Endothelial cell of umbilical vein (primary cell): ENCODE results near the gene KLF5. TPM values are rescaled to one million over a fixed set of nuclear protein-coding genes. Genes with fewer than 3 reads are reported as not detected.

Source experiments
- BruUV-seq: library from RNA; stranded (reverse); fragments of 400-500 nt; replicated peaks from 2 replicates; lab custom pipeline; 2021; lab: Mats Ljungman, UMichigan
- CTCF ChIA-PET: fragments of 300-600, 350-600 bp; sonication (Branson Sonifier 250); formaldehyde crosslinking; loops from one replicate; lab custom pipeline; 2021; ENCODE audit warnings: antibody characterized with exemption, inconsistent platforms; lab: Charles Lee
- POLR2A ChIA-PET: fragments of 300-600, 350-600 bp; sonication (Branson Sonifier 250); formaldehyde crosslinking; loops from one replicate; lab custom pipeline; 2021; ENCODE audit warnings: antibody characterized with exemption, inconsistent platforms; lab: Charles Lee
- DNase-seq: peaks from one replicate; pipeline ENCODE4 v3.0.0-alpha.2; 2011; ENCODE audit warnings: low read depth, low spot score
- FAIRE-seq: peaks from 2 replicates; lab custom pipeline; 2011; peaks lifted over from hg19 to GRCh38; lab: Jason Lieb, UNC
- H2AFZ ChIP-seq: 2 replicates; pipeline ENCODE4 v1.6.0; 2012; ENCODE audit warnings: low read depth, low read length, control low read depth, inconsistent platforms
- H3K27ac ChIP-seq: 2 replicates; pipeline ENCODE4 v1.5.1; 2011; ENCODE audit warnings: low read depth, mild to moderate bottlenecking, control low read depth, low read length, moderate library complexity; ENCODE audit not compliant: insufficient read depth
- H3K27me3 ChIP-seq, 2 experiments: 2 replicates each; pipeline versions ENCODE4 v1.6.0 to v1.6.1; 2011; ENCODE audit warnings: low read length in 2 of 2, mixed read lengths in 1 of 2; ENCODE audit not compliant: control insufficient read depth in 2 of 2, insufficient read depth in 2 of 2
- H3K36me3 ChIP-seq, 2 experiments: 2 replicates in 1 of 2; 3 replicates in 1 of 2; pipeline ENCODE4 v1.5.1; 2011; ENCODE audit warnings: low read length in 2 of 2, mild to moderate bottlenecking in 1 of 2, moderate library complexity in 1 of 2; ENCODE audit not compliant: control insufficient read depth in 2 of 2, insufficient read depth in 2 of 2; ENCODE audit errors: extremely low read depth in 1 of 2
- H3K4me1 ChIP-seq: 3 replicates; pipeline ENCODE4 v1.5.1; 2011; ENCODE audit warnings: mild to moderate bottlenecking, low read length; ENCODE audit not compliant: control insufficient read depth, insufficient read depth; ENCODE audit errors: extremely low read depth
- H3K4me2 ChIP-seq: 2 replicates; pipeline ENCODE4 v1.6.1; 2011; ENCODE audit warnings: low read length, control low read depth, mixed read lengths; ENCODE audit not compliant: insufficient read depth
- H3K4me3 ChIP-seq, 3 experiments: fragments of 200-600 bp in 1 of 3; sonication (generic), shearing (Covaris generic) in 1 of 3; replicated peaks in 1 of 3; 2 replicates each; pipeline ENCODE4 v1.5.1; 2011 to 2016; ENCODE audit warnings: control low read depth in 3 of 3, low read length in 3 of 3, mild to moderate bottlenecking in 2 of 3, inconsistent platforms in 1 of 3, low read depth in 1 of 3, moderate library complexity in 1 of 3; ENCODE audit not compliant: insufficient read depth in 1 of 3
- H3K79me2 ChIP-seq: 2 replicates; pipeline ENCODE4 v1.6.0; 2012; ENCODE audit warnings: low read length, inconsistent platforms; ENCODE audit not compliant: control insufficient read depth, insufficient read depth
- H3K9ac ChIP-seq: replicated peaks from 2 replicates; pipeline ENCODE3; 2011; ENCODE audit warnings: low read length, control low read depth; ENCODE audit not compliant: insufficient read depth; ENCODE audit errors: extremely low read depth
- H3K9me1 ChIP-seq: replicated peaks from 3 replicates; pipeline ENCODE4 v1.6.0; 2011; ENCODE audit warnings: mild to moderate bottlenecking, low read length; ENCODE audit not compliant: control insufficient read depth, insufficient read depth; ENCODE audit errors: extremely low read depth
- H3K9me3 ChIP-seq: replicated peaks from 2 replicates; pipeline ENCODE4 v1.5.1; 2012; ENCODE audit warnings: low read length, inconsistent platforms; ENCODE audit not compliant: control insufficient read depth, insufficient read depth
- H4K20me1 ChIP-seq: replicated peaks from 2 replicates; pipeline ENCODE3; 2011; ENCODE audit warnings: mild to moderate bottlenecking, low read length; ENCODE audit not compliant: control insufficient read depth, insufficient read depth; ENCODE audit errors: extremely low read depth
- EZH2 ChIP-seq: IDR thresholded peaks from 2 replicates; pipeline ENCODE4 v1.6.1; 2012; ENCODE audit warnings: borderline replicate concordance, low read depth, mild to moderate bottlenecking, moderate library complexity, low read length, inconsistent platforms; ENCODE audit not compliant: severe bottlenecking
- FOS ChIP-seq: IDR thresholded peaks from 2 replicates; pipeline ENCODE4 v1.6.1; 2011; ENCODE audit warnings: mild to moderate bottlenecking, low read length, moderate library complexity, borderline replicate concordance; ENCODE audit not compliant: insufficient read depth
- GATA2 ChIP-seq: IDR thresholded peaks from 2 replicates; pipeline ENCODE4 v1.7.0; 2011; ENCODE audit warnings: low read depth, mild to moderate bottlenecking, moderate library complexity, mixed read lengths, low read length; ENCODE audit not compliant: insufficient read length, insufficient read depth
- JUN ChIP-seq: IDR thresholded peaks from 2 replicates; pipeline ENCODE4 v1.6.1; 2011; ENCODE audit warnings: borderline replicate concordance, low read depth; ENCODE audit not compliant: insufficient read length, insufficient read depth
- MYC ChIP-seq: IDR thresholded peaks from one replicate; pipeline ENCODE4 v1.6.1; 2011; ENCODE audit warnings: mild to moderate bottlenecking, low read depth, low read length
- POLR2A ChIP-seq: IDR thresholded peaks from 2 replicates; pipeline ENCODE4 v1.6.1; 2012; ENCODE audit warnings: low read depth, mild to moderate bottlenecking, control low read depth, low read length
- POLR2AphosphoS5 ChIP-seq: IDR thresholded peaks from 2 replicates; pipeline ENCODE4 v1.6.1; 2012; ENCODE audit warnings: low read depth, mild to moderate bottlenecking, control low read depth, low read length, moderate library complexity; ENCODE audit not compliant: insufficient read depth
- dilution Hi-C: fragments of 300-500 bp; cut with MboI; formaldehyde crosslinking; loops from one replicate; pipeline ENCODE4 v1.15.0; 2019; ENCODE audit warnings: low sequenced_read_pairs; ENCODE audit not compliant: extremely low pct_ligation_motif_present
- intact Hi-C: fragments of 100-400 bp; cut with micrococcal nuclease; formaldehyde crosslinking; loops from one replicate; pipeline ENCODE4 v1.10.0; 2022
- polyA plus RNA-seq, 4 experiments: library from polyadenylated mRNA; depleted of rRNA in 3 of 4; stranded (reverse) in 3 of 4; unstranded in 1 of 4; fragments of >200 nt; gene quantifications; 2 replicates each; pipeline versions ENCODE4 v1.2.1 to v1.2.3, GENCODE V29; 2011 to 2012; ENCODE audit warnings: missing spikeins in 1 of 4
- total RNA-seq: library from RNA; stranded (reverse); gene quantifications from 2 replicates; pipeline ENCODE4 v1.2.3, GENCODE V29; 2021
- TF ChIP-seq, protein P1 (sequence below): IDR thresholded peaks from 2 replicates; pipeline ENCODE4 v1.6.1; 2011; ENCODE audit not compliant: insufficient read depth, insufficient read length
- TF ChIP-seq, protein P2 (sequence below), 2 donors: IDR thresholded peaks; 1 replicate in 1 of 2; 2 replicates in 1 of 2; pipeline ENCODE4 v1.5.1; 2011; ENCODE audit warnings: low read length in 2 of 2, mild to moderate bottlenecking in 2 of 2, moderate library complexity in 2 of 2, control low read depth in 1 of 2, inconsistent platforms in 1 of 2, low read depth in 1 of 2; ENCODE audit not compliant: insufficient read depth in 1 of 2; ENCODE audit errors: extremely low read depth in 1 of 2

Gene KLF5
- total and polyA plus RNA-seq, 2 donors (not counting 3 experiments of a cell fraction or from before 2014, with no cell fraction given) = 1.7 to 4.0 TPM

DNA sequence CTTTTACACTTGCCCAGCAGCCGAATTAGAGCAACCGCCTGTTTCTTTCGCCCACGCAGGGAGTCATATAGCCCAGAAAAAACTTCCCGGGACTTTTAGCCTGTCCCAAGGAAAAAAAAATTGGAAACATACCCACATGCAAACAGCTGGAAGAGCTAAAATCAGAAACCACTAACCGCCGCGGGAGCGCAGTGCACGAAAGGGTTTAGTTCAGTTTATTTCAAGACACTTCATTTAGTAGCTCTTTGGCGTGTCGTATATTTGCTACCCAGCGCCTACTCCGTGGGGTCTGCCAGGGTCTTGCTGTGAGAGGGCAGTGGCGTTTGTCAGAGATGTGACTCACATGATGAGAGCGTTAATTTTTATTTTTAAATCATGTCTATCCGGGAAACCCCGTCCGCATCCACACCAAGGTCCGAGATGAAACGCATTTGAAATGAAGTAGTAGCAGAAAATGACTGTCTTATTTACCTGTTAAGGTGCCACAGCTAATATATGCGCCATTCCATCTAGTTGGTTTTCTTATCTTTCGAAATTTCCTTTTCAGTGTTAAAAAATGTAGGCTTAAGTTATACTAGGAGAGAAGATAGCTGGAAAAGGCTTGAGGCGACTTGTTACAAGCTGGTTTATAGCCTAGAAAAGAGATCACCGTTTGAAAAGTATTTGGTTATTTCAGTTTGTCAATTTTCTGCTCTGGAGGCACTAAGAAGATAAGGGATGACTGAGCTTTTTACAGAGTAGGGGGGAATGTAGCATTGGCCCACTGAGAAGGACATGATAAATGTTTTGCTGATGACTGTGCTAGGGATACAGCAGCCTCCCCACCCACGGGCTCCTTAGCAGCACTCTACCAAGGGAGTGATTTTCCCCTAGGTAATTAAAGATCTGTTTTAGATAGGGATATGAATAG, 1.7 kb downstream of the KLF5 start:
- intact Hi-C loops = loop anchor here (1.0 kb wide), 1 partner anchor 648 kb away; no protein-coding TSS in a partner anchor
- no peaks in the 10 kb centered on the region for H4K20me1 ChIP-seq
- POLR2A ChIA-PET = interaction anchor here (0.6 kb wide), 1 partner anchor 9 kb away, joined by 12 read pairs; no protein-coding TSS in a partner anchor
- dilution Hi-C loops = no loop called here
- H3K27ac ChIP-seq = no peak overlapping the region
- H3K9me3 ChIP-seq = no peaks in the 10 kb centered on the region
- DNase-seq (peak; percentile 24), FAIRE-seq (no peak)
- peak overlapping the region; percentile 13 for H3K9ac ChIP-seq
- H2AFZ ChIP-seq = peak overlapping the region; percentile 55
- H3K36me3 ChIP-seq = no peaks in the 10 kb centered on the region
- peak overlapping the region; percentile 42 to 57 (median 57) for H3K4me3 ChIP-seq
- H3K79me2 ChIP-seq = no peaks in the 10 kb centered on the region
- peak overlapping the region; percentile 88 for H3K4me2 ChIP-seq
- CTCF ChIA-PET = interaction anchor here (0.8 to 2.0 kb wide), 5 partner anchors 11 to 765 kb away, joined by 3 to 10 read pairs (median 4); no protein-coding TSS in a partner anchor
- peaks cover 34% of the 10 kb centered on the region for H3K4me1 ChIP-seq
- TSS peak; percentile 27 for BruUV-seq
- TF ChIP-seq POLR2AphosphoS5 (no peak), GATA2 (no peak), FOS (no peak), JUN (no peak), MYC (no peak), EZH2 (no peak), POLR2A (no peak)
- TF ChIP-seq, protein P1, sequence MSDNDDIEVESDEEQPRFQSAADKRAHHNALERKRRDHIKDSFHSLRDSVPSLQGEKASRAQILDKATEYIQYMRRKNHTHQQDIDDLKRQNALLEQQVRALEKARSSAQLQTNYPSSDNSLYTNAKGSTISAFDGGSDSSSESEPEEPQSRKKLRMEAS = no peak
- TF ChIP-seq, protein P2, sequence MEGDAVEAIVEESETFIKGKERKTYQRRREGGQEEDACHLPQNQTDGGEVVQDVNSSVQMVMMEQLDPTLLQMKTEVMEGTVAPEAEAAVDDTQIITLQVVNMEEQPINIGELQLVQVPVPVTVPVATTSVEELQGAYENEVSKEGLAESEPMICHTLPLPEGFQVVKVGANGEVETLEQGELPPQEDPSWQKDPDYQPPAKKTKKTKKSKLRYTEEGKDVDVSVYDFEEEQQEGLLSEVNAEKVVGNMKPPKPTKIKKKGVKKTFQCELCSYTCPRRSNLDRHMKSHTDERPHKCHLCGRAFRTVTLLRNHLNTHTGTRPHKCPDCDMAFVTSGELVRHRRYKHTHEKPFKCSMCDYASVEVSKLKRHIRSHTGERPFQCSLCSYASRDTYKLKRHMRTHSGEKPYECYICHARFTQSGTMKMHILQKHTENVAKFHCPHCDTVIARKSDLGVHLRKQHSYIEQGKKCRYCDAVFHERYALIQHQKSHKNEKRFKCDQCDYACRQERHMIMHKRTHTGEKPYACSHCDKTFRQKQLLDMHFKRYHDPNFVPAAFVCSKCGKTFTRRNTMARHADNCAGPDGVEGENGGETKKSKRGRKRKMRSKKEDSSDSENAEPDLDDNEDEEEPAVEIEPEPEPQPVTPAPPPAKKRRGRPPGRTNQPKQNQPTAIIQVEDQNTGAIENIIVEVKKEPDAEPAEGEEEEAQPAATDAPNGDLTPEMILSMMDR (IDR thresholded peaks at IDR 0.05; ENCODE audit: extremely low read depth in 1 of 2, insufficient read depth in 1 of 2, low read depth in 1 of 2, low read length in 2 of 2) = no peak
- no peaks in the 10 kb centered on the region for H3K27me3 ChIP-seq
- no peaks in the 10 kb centered on the region for H3K9me1 ChIP-seq
